HG03520 (cell line): Measurements from ENCODE around the gene UGT1A6.
"Not testable (repeated sequence)": the region's sequence is repeated elsewhere in the genome, so short reads cannot be mapped to it uniquely, and the experiment has no call there.

Source experiments
- ATAC-seq: cut with Tn5 transposase; IDR thresholded peaks from one replicate; pipeline ENCODE4 v1.9.1; 2021; ENCODE audit warnings: mild to moderate bottlenecking, moderate library complexity; ENCODE audit not compliant: unreplicated experiment

UGT1A6 gene

GRCh38 chr2:233692648-233693047, at the start of gene UGT1A6:
UGT1A6 (plus strand) TSS chr2:233692890; CDS start chr2:233693005, 115 bp downstream.
- ATAC-seq = no peak

DNA sequence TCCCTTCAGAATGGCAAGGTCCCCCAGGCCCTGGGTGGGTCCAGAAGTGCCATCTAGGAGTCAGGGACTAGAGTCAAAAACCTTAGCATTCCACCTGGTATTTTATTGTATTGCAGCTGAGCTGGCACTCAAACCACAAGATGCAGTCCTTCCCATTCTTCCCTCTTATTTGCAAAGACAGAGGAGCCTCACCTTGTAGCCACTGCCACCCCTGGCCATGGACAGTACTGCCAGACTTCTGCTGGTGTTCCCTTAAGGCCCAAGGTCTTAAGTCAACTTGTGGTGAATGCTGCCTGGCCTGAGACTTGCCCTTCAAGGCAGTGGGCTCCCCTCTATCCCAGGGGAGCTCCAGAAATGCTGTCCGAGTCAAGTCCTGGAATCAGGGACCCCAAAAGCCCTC, 49.6 kb upstream of the UGT1A6 start:
- no peak for ATAC-seq

GRCh38 chr2:233646033-233646432, 46.7 kb upstream of the UGT1A6 start:
- not testable (repeated sequence) for ATAC-seq

DNA sequence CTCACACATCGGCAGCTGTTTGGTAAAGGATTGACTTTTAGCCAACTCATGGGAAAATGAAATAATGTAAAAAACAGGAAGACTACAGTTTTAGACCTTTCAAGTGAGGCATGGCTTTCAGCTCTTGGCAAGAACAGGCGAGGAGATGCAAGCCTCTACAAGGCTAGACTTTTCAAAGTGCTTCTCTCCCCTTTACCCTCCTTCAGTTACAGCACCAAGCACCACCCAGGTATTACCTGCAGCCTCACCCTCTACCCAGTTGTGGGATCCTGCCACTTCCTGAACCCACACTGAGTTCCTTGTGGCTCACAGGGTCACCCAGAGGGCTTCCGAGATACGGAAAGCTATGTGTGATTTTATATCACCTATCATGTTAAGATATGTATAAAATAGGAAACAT, 41.7 kb upstream of the UGT1A6 start:
- ATAC-seq = no peak

GRCh38 chr2:233651430-233651829, 41.3 kb upstream of the UGT1A6 start:
- no peak for ATAC-seq

DNA sequence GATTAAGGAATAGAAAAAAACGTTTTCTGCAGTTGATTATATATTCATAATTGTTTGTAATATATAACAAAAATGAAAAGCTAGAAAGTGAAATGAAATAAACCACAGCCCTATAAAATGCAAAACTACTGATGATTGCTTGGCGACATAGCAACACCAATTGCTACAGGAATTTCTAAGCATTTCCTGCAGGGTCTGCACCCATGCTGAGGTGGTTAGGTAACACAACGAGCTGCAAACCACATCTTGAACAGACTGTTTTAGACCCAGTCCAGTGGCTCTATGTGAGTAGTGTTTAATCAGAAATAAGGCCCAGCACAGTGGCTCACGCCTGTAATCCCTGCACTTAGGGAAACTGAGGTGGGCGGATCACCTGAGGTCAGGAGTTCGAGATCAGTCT, 38.2 kb upstream of the UGT1A6 start:
- ATAC-seq = no peak

DNA sequence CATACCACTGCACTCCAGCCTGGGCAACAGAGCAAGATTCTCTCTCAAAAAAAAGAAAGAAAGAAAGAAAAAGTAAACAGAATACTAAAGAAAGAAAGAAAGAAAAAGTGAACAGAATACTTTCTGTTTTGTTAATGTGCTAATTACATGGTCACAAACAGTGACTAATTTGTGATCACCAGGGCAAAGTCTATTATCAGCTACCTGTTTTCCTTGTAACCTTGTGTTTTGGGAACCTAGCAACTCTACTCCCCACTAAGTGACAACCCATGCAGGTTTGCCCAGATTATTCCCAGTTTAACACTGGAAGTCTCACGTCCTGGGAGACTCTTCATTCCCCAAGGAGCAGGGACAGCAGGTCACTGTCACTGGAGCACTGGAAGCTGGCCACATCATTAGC, 37.6 kb upstream of the UGT1A6 start:
- no peak for ATAC-seq

GRCh38 chr2:233655943-233656342, 36.7 kb upstream of the UGT1A6 start:
- not testable (repeated sequence) for ATAC-seq

DNA sequence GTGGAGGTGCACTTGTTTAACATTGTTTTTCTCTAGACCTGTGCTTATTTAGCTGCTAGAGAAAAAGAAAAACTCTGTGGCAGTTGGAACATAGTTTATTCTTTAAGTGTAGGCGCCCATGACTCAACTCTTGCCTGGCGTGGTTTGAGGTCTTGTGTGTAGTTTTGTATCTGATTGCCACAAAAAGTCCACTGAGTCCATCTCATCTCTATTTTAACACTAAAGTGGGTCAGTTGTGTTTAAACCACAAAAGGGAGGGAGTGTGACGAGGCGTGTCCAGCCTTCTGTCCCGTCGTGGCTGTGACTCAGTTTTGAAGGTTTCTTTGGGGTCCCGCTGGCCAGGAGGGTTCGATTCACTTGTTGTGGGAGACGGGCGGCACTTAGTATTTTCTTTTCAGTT, 36.2 kb upstream of the UGT1A6 start:
- no peak for ATAC-seq

DNA sequence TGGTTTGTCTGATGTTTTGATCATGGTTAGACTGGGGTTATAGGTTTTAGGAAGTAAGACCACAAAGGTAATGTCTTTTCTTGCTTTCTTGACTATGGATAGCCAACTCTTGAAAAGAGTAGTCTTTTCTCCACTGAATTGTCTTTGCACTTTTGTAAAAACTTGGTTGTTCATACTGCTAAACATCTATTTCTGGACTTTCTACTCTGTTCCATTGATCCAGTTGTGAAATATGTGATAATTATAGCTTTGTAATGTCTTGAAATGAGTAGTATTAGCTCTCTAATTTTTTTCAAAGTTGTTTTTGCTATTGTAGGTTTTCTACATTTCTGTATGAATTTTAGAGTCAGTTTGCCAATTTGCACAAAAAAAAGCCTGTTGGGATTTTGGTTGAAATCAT, 34.1 kb upstream of the UGT1A6 start:
- ATAC-seq = no peak

DNA sequence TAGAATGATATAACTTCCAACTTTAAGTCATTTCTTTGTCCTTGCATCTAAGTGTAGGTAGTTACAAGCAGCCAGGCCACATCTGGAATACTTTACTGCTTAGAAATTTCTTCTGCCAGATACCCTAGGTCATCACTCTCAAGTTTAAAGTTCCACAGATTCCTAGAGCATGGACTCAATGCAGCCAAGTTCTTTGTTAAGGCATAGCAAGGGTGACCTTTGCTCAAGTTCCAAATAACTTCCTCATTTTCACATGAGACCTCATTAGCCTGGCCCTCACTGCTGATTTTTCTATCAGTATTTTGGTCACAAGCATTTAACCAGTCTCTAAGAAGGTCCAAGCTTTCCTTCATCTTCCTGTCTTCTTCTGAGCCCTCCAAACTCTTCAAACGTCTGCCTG, 28.8 kb upstream of the UGT1A6 start:
- no peak for ATAC-seq

DNA sequence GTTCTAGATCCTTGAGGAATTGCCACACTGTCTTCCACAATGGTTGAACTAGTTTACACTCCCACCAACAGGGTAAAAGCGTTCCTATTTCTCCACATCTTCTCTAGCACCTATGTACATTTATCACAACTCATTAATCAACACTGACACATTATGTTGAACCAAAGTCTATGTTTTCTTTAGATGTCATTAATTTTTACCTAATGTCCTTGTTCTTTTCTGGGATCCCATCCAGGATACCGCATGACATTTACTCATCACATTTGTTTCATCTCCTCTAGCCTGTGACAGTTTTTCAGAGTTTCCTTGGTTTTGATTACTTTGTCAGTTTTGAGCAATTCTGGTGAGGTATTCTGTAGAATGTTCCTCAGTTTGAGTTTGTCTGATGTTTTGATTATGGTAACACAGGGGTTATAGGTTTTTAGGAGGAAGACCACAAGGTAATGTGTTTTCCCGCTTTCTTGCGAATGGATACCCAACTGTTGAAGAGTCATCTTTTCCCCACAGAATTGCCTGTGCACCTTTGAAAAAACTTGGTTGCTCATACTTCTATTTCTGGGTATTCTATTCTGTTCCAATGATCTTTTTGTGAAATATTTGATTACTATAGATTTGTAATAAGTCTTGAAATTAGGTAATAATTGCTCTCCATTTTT, 24.0 kb upstream of the UGT1A6 start:
- ATAC-seq = no peak

DNA sequence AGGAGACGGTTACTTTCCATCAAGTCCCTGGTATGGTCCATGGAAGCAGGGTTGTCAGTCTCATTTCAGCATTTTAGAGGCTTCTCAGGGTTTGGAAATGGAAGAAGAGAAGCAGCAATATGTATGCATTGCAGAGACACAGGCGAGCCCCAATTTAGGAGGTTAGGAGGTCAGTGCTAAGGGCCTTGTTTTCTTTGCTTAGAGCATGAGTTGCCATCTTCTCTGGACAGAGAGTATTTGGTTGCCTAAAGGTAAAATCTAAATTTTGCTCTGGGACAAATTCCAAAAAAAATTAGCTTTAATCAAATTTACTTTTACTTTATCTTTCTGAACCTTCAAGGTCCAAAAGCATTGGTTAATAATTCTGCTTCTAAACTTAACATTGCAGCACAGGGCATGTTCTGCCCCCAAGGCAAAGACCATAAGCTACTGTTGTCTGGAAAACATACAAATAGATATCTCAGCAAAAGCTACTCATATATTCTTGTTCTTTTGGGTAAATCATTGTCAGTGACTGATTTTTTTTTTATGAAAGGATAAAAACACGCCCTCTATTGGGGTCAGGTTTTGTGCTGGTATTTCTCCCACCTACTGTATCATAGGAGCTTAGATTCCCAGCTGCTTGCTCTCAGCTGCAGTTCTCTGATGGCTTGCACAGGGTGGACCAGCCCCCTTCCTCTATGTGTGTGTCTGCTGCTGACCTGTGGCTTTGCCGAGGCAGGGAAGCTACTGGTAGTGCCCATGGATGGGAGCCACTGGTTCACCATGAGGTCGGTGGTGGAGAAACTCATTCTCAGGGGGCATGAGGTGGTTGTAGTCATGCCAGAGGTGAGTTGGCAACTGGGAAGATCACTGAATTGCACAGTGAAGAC, 21.2 kb upstream of the UGT1A6 start, which contains the start of gene UGT1A9:
Gene UGT1A9, plus strand, starts transcription at position 609 of the 872 bp plus-strand sequence. Its CDS starts 37 bp downstream, at position 646.
- no peak for ATAC-seq

DNA sequence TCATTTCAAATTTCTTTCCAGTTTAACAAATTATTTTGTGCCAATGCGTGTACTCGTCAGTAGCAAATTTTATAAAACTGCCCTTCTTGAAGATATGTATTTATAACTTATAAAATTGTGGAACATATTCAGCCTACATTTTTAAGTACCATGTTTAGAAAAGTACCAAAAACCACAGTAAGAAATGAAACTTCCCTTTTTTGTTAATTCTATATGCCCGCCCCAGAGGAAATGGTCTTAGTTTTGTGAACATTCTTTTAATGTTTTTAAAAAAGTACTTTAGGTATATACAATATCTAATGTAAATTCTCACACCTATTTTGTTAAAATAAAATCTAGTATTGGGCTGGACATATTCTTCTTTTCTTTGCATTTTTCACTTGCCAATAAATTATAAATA, 19.8 kb upstream of the UGT1A6 start:
- no peak for ATAC-seq

GRCh38 chr2:233673896-233674295, 18.8 kb upstream of the UGT1A6 start:
- ATAC-seq = no peak

- ATAC-seq = no peak
These were observed 18.4 kb upstream of the UGT1A6 start for GRCh38 chr2:233674314-233674713.

DNA sequence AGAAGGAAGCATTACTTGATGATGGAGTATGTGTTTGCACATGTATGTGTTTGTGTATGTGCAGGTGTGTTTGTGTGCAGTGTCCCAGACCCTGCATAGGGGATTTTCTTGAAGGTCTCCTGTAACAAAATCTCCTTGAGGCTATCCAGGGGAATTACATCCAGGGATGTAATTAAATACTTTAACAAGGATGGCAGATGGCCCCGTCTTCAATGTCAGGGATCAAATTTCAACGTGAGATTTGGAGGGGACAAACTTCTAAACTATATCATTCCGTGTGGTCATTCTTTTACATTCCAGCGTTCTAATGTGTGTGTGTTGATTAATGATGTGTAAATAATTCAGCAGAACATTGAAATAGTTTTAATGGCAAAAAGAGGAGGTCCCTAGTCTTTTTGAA, 17.7 kb upstream of the UGT1A6 start:
- no peak for ATAC-seq

DNA sequence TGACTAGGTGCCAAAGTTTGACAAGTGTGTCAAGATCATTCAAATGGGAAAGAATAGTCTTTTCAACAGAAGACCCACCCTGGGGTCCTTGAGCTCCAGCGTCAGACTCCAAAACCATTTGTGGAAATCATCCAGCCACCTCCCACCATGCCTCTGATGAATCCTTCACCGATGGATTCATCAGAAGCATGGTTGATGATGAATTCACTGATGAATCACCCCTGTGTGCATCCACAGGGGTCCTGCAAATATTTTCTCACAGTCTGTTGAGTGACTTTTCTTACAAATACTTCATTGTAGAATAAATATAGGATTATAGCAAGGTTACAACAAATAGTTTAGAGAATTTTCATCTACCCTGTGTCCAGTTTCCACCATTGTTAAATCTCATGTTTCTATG, 16.6 kb upstream of the UGT1A6 start:
- no peak for ATAC-seq

DNA sequence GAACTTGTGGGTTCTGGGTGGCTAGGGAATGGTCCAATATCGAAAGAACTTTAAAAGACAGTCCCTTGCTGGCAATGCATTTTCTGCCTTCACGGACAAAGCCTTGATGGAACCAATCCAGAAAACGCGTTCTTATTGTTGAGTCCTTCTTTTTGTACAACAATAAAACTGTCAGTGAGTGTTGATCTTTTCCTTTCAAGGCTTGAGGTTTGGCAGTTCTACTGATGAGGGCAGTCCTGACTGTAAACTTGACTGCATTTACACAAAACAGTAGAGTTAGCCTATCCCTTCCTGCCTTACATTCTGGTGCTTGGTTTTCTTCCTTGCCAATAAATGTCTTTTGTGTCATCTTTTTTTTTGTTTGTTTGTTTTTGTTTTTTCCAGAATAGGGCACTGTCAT, 13.5 kb upstream of the UGT1A6 start:
- no peak for ATAC-seq

DNA sequence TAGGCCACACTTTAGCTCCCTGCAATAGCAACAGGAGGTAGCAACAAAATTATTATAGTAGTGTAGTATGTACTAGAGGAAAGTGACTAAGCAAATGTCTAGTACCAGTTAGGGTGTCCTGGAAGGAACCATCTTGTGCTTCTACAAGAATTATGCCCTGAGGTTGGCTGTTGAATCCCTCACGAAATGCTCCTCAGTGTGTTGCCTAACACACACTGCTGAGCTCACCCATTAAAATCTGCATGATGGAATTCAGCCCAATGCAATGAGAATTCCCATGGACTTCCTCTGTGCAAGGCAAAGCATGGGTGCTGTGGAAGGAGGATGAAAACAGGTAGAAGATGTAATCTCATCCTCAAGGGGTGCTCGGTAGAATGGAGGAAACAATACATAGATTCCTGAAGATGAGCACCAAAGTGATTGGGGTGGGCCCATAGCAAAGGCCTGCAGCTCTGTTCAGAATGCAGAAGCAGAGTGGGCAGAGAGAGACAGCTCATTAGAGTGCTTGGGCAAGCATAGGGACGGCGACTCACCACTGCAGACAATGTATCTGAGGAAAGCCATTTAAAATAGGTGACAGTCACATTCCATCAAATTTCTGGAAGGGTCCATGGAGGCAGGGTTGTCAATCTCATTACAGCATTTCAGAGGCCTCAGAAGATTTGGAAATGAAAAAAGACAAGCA, 12.2 kb upstream of the UGT1A6 start:
- no peak for ATAC-seq

GRCh38 chr2:233681521-233682099, 11.1 kb upstream of the UGT1A6 start, which contains the start of gene UGT1A7:
UGT1A7 (plus strand) TSS chr2:233681901; CDS start chr2:233681938, 37 bp downstream.
- ATAC-seq = no peak
